A549 treated with CpdA at 1 μM for 4 hours (cell line): Measurements from ENCODE around the gene TRAPPC1. TPM values are rescaled to one million over a fixed set of nuclear protein-coding genes. Genes with fewer than 3 reads are reported as not detected.

ENCODE experiments used
- total RNA-seq: library from RNA; stranded (reverse); fragments of 200-300 nt; extraction: Qiagen RNA extraction; gene quantifications from 5 replicates; pipeline ENCODE4 v1.2.3, GENCODE V29; 2022; ENCODE audit warnings: low read depth

Gene TRAPPC1, protein sequence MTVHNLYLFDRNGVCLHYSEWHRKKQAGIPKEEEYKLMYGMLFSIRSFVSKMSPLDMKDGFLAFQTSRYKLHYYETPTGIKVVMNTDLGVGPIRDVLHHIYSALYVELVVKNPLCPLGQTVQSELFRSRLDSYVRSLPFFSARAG
- 309 to 334 TPM (median 324 TPM) in 5 replicates for total RNA-seq

DNA sequence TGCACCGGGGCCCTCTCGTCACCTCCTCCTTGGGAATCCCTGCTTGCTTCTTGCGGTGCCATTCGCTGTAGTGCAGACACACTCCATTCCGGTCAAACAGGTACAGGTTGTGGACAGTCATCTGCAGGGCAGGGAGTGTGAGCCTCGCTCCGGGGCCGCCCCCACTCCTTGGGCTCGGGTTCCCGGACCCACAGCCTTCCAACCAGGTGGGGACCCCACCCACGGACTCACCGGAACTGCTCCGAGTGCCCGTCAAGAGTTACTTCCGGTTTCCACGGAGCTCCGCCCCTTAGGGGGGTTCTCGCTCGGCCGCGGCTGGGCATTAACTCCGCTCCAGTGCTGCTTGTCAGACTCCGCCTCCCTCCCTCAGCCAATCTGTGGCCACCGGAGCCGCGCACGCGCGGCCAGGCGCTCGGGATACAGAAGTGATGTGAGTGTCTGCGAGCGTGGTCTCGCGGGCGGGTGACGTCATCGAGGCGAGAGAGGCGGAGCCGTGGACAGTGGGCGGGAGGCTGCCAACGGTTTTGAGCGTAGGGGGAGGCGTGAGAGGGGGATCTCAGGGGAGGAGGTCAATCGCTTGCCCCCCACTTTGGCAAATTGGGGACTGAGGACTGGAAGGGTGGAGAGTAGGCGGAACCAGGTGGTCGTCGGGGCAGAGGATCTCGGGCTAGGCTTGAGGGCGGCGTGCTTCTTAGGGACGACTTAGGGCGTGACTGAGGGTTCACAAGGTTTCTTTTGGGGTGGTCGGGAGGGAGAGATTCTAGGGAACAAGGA lies at the start of gene TRAPPC1, which contains the start of gene CNTROB:
TSS of gene TRAPPC1 (minus strand) at position 238 of the 774 bp plus-strand sequence. CDS start at position 121, 117 bp downstream.
TSS of gene CNTROB (plus strand) at position 498 of the 774 bp plus-strand sequence. CDS start 874 bp downstream, outside the sequence.

DNA sequence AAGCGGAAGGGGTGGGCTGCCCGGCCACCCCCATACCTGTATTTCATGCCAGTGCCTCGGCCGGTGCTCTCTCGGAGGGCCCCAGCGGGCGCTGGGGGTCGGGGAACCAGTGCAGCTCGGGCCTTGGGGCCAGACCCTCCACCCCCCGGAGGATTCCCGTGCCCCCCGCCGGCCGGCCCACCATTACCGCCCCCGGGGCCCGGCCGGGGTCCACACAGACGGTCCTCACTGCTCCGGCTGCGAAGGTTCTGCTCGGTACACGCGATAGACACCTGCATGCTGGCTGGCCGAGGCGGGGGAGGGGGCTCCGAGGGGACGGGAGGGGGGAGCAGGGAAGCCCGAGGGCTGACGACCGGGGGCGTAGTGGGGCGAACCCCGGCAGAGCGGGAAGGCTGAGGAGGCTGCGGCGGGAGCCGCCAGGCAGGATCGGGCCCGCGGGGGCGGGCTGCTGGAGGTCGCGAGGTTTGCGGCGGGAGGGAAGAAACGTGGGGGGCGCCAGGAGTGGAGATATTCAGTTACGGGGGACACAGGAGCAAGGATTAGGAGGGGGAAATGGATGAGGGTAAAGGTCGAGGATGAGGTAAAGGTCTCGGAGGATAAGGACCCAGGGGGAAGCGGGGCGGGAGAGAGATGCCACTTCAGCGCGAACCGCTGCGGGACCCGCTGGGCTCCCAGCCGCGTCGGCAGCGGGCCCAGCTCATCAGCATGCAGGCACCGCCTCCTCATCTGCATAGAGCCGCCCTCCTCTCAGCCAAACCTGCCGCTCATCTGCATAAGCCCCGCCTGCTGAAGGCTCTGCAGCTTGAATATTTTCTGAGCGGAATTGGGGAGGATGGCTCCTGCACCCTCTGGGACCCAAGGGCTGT lies 2.4 kb downstream of the TRAPPC1 start, which contains the start of gene KCNAB3:
TSS of gene KCNAB3 (minus strand) at position 699 of the 866 bp plus-strand sequence. CDS start at position 278, 421 bp downstream.

DNA sequence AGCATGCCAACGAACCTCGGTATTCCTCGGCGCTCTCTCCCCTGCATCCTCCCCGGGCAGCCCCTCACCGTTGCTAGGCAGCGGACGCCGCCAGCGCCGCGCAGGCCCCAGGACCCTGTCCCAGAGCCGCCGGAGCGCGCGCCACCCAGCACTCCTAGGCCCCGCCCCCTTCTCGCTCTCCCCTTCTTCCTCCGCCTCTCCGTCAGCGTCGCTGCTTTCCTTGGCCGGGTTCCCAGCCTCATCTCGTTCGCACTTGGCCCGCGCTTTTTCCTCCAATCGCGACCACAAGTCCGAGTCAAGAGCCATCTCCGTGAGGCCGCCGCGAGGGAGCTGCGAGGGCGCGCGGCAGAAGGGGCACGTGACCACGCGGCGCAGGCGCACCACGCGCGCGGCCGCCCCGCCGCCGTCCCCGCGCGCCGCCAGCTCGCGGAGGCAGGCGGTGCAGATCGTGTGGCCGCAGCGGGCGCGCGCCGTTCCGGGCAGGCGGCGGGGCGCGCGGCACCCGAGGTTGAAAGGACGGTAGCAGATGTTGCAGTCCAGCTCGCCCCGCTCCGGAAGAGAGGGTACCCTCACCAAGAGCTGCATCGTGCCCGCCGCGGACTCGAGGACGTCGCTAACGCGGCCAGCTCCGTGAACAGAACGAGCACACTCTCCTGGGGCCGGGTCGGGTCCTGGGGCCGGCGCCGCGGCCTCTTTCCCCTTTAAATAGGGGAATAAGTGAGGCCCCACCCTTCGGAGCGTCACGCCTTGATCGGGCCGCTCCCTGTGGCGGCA lies 15.9 kb downstream of the TRAPPC1 start, which contains the start of gene RNF227:
TSS of gene RNF227 (minus strand) at position 679 of the 774 bp plus-strand sequence. CDS start at position 585, 94 bp downstream.

DNA sequence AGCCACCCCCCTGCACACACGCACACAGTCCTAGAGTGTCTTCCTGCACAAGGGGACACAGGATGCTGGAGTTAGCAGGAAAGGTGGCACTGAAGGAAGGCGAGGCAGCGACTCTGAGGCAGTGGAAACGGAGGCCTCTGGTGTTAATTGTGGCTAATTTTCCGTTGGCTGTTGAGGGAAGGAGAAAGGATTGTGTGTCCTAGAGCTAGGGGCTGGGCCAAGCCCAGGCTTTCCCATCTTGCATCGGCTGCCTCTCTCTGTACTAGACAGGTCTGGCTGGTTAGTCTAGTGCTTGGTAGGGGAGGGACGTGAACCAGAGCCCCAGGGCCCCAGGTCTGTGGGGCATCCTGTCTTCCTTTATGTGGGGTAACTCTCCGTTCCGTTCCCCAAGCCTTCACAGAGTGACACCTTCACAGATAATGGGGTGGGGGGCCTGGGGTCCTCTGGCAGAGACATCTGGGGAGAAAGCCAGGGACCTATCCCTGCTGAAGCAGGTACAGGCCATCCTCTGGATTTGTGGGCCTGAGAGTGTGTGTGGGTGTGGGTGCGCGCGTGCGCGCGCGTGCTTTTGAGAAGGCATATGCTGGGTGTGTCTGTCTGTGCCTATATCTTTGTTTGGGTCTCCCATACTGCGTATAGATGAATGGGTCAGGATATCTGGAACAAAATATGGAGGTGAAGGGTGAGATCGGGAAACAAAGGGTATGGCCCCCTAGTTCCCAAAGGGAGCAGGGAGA lies 43.4 kb downstream of the TRAPPC1 start, which contains the start of gene CHD3:
TSS of gene CHD3 (plus strand) at position 606 of the 737 bp plus-strand sequence. CDS start 212 bp downstream, outside the sequence.

Other genes with a start within 250 kb of the TRAPPC1 start
- 48.7 to 61.6 TPM (median 55.2 TPM) in 5 replicates for gene TP53, start 244.5 kb downstream of the TRAPPC1 start, total RNA-seq
- 33.9 to 50.3 TPM (median 47.7 TPM) in 5 replicates for gene WRAP53, start 243.5 kb downstream of the TRAPPC1 start, total RNA-seq
- 1.0 to 1.7 TPM (median 1.4 TPM) in 5 replicates for gene EFNB3, start 226.7 kb downstream of the TRAPPC1 start, total RNA-seq
- gene DNAH2, start 214.2 kb downstream of the TRAPPC1 start, total RNA-seq = 0.01 to 0.03 TPM in 2 of 5 replicates, not detected in the others
- gene KDM6B, start 97.7 kb downstream of the TRAPPC1 start, total RNA-seq = 13.8 to 23.8 TPM (median 15.1 TPM) in 5 replicates
- 0.48 to 1.1 TPM (median 0.79 TPM) in 5 replicates for gene TMEM88, start 76.9 kb downstream of the TRAPPC1 start, total RNA-seq
- gene NAA38, start 74.4 kb downstream of the TRAPPC1 start, total RNA-seq = 179 to 238 TPM (median 208 TPM) in 5 replicates
- 21.3 to 23.4 TPM (median 22.7 TPM) in 5 replicates for gene CYB5D1, start 73.9 kb downstream of the TRAPPC1 start, total RNA-seq
- 65.3 to 76.0 TPM (median 68.6 TPM) in 5 replicates for gene CHD3, start 43.2 kb downstream of the TRAPPC1 start, total RNA-seq
- gene RNF227, start 15.7 kb downstream of the TRAPPC1 start, total RNA-seq = 1.1 to 2.5 TPM (median 1.4 TPM) in 5 replicates
- 1.8 to 3.0 TPM (median 2.5 TPM) in 5 replicates for gene KCNAB3, start 2.1 kb downstream of the TRAPPC1 start, total RNA-seq
- gene CNTROB, start 260 bp upstream of the TRAPPC1 start, total RNA-seq = 36.8 to 45.9 TPM (median 39.2 TPM) in 5 replicates
- gene GUCY2D, start 70.7 kb upstream of the TRAPPC1 start, total RNA-seq = 0.08 TPM in 1 of 5 replicates, not detected in the others
- gene ALOX15B, start 107.1 kb upstream of the TRAPPC1 start, total RNA-seq = not detected in 5 replicates
- 0.68 to 1.8 TPM (median 1.0 TPM) in 5 replicates for gene ALOX12B, start 155.8 kb upstream of the TRAPPC1 start, total RNA-seq
- gene ALOXE3, start 186.6 kb upstream of the TRAPPC1 start, total RNA-seq = 6.0 to 7.7 TPM (median 6.4 TPM) in 5 replicates
- gene HES7, start 192.2 kb upstream of the TRAPPC1 start, total RNA-seq = 0.70 to 2.5 TPM (median 1.1 TPM) in 5 replicates
- gene PER1, start 220.5 kb upstream of the TRAPPC1 start, total RNA-seq = 3.5 to 5.7 TPM (median 4.7 TPM) in 5 replicates
- gene VAMP2, start 231.0 kb upstream of the TRAPPC1 start, total RNA-seq = 20.5 to 28.0 TPM (median 23.3 TPM) in 5 replicates
- gene TMEM107, start 244.4 kb upstream of the TRAPPC1 start, total RNA-seq = 16.3 to 20.2 TPM (median 19.7 TPM) in 5 replicates